HepG2 (cell line): ENCODE data around the gene GPRASP2. TPM values are rescaled to one million over a fixed set of nuclear protein-coding genes. Genes with fewer than 3 reads are reported as not detected.

Experiments
- ATAC-seq: fragments of 200-7000 bp; cut with Tn5 transposase; 3 replicates; pipeline ENCODE4 v1.9.1; 2020; ENCODE audit warnings: mild to moderate bottlenecking, moderate library complexity
- BruUV-seq: library from RNA; stranded (reverse); fragments of 400-500 nt; replicated peaks from 2 replicates; lab custom pipeline; 2021; lab: Mats Ljungman, UMichigan
- CTCF ChIA-PET: fragments of 300-600 bp; formaldehyde crosslinking; extraction: SDS; loops from one replicate; lab custom pipeline; 2021; ENCODE audit warnings: low total read pairs, inconsistent platforms, low intra/inter-chr PET ratio; lab: Yijun Ruan, JAX
- POLR2A ChIA-PET: fragments of 350-600 bp; sonication (Branson Sonifier 250); formaldehyde crosslinking; loops from one replicate; lab custom pipeline; 2020; ENCODE audit warnings: antibody characterized with exemption, inconsistent platforms; lab: Yijun Ruan, JAX
- DNase-seq: peaks from one replicate; pipeline ENCODE4 v3.0.0-alpha.2; 2015; ENCODE audit warnings: low spot score
- FAIRE-seq: peaks from 3 replicates; lab custom pipeline; 2011; peaks lifted over from hg19 to GRCh38; lab: Jason Lieb, UNC
- H2AFZ ChIP-seq: one replicate; pipeline ENCODE4 v1.6.1; 2011; ENCODE audit warnings: low read length, inconsistent platforms
- H3K27ac ChIP-seq: fragments of 300-600 bp; 3 replicates; pipeline ENCODE4 v1.8.0; 2011; ENCODE audit warnings: mixed run types, mild to moderate bottlenecking, mixed read lengths, low read length, inconsistent platforms; ENCODE audit not compliant: insufficient read depth; ENCODE audit errors: extremely low read length
- H3K27me3 ChIP-seq, 2 experiments: fragments of 200-600 bp in 1 of 2; 2 replicates in 1 of 2; 3 replicates in 1 of 2; pipeline versions ENCODE4 v1.6.0 to v1.8.0; 2011; ENCODE audit warnings: low read length in 2 of 2, mild to moderate bottlenecking in 2 of 2, moderate library complexity in 2 of 2, inconsistent platforms in 1 of 2; ENCODE audit not compliant: insufficient read depth in 2 of 2, control insufficient read depth in 1 of 2
- H3K36me3 ChIP-seq, 2 experiments: fragments of 200-600 bp in 1 of 2; replicated peaks in 1 of 2; 2 replicates in 1 of 2; 3 replicates in 1 of 2; pipeline versions ENCODE4 v1.5.1 to v1.8.0; 2011; ENCODE audit warnings: low read length in 2 of 2, inconsistent platforms in 1 of 2; ENCODE audit not compliant: insufficient read depth in 2 of 2, control insufficient read depth in 1 of 2
- H3K4me1 ChIP-seq: 2 replicates; pipeline ENCODE4 v1.5.1; 2012; ENCODE audit warnings: low read length, inconsistent platforms; ENCODE audit not compliant: insufficient read depth
- H3K4me2 ChIP-seq: 2 replicates; pipeline ENCODE4 v1.6.0; 2011; ENCODE audit warnings: low read depth, low read length, inconsistent platforms
- H3K4me3 ChIP-seq, 3 experiments: fragments of 200-600 bp in 1 of 3; sonication (generic), shearing (Covaris generic) in 1 of 3; replicated peaks in 1 of 3; 2 replicates each; pipeline ENCODE4 v1.5.1; 2011 to 2016; ENCODE audit warnings: low read length in 3 of 3, inconsistent platforms in 2 of 3, low read depth in 2 of 3, mild to moderate bottlenecking in 2 of 3, control low read depth in 1 of 3, mixed read lengths in 1 of 3; ENCODE audit not compliant: insufficient read depth in 1 of 3
- H3K79me2 ChIP-seq: one replicate; pipeline ENCODE4 v1.6.1; 2011; ENCODE audit warnings: low read length, inconsistent platforms; ENCODE audit not compliant: insufficient read depth
- H3K9ac ChIP-seq: 2 replicates; pipeline ENCODE4 v1.6.0; 2011; ENCODE audit warnings: mild to moderate bottlenecking, low read depth, low read length, inconsistent platforms; ENCODE audit not compliant: insufficient read depth
- H3K9me3 ChIP-seq: 2 replicates; pipeline ENCODE4 v1.5.1; 2012; ENCODE audit warnings: mild to moderate bottlenecking, low read length
- H4K20me1 ChIP-seq: 2 replicates; pipeline ENCODE4 v1.6.0; 2011; ENCODE audit warnings: inconsistent platforms, mild to moderate bottlenecking, low read length, moderate library complexity; ENCODE audit not compliant: insufficient read depth
- AKAP8 ChIP-seq: sonication (generic); formaldehyde crosslinking; IDR thresholded peaks from 2 replicates; pipeline ENCODE4 v1.5.1; 2020; ENCODE audit warnings: mild to moderate bottlenecking, missing genetic modification reagents
- ARID5B ChIP-seq: IDR thresholded peaks from 2 replicates; pipeline ENCODE4 v1.4.0; 2020; ENCODE audit warnings: mild to moderate bottlenecking, missing genetic modification reagents
- CC2D1A ChIP-seq: sonication (generic); formaldehyde crosslinking; IDR thresholded peaks from 2 replicates; pipeline ENCODE4 v1.8.1; 2023; ENCODE audit warnings: mild to moderate bottlenecking, missing genetic modification reagents
- KDM5B ChIP-seq: sonication (generic); formaldehyde crosslinking; IDR thresholded peaks from 2 replicates; pipeline ENCODE4 v1.4.0; 2020; ENCODE audit warnings: missing genetic modification reagents, mild to moderate bottlenecking, borderline replicate concordance
- MTF2 ChIP-seq: sonication (generic); formaldehyde crosslinking; IDR thresholded peaks from 2 replicates; pipeline ENCODE4 v1.5.0; 2020; ENCODE audit warnings: missing genetic modification reagents, borderline replicate concordance
- PPARG ChIP-seq: conservative IDR thresholded peaks from 2 replicates; pipeline ENCODE4 v1.6.1; 2016; ENCODE audit warnings: missing biosample characterization, missing genetic modification reagents
- RFX1 ChIP-seq: fragments of 450-650 bp; IDR thresholded peaks from 2 replicates; pipeline ENCODE4 v1.6.1; 2017
- SMARCC2 ChIP-seq: fragments of 450-650 bp; IDR thresholded peaks from 2 replicates; pipeline ENCODE4 v1.6.1; 2017; ENCODE audit warnings: antibody characterized with exemption, mild to moderate bottlenecking
- SRSF1 ChIP-seq: fragments of 200-400 bp; formaldehyde crosslinking; optimal IDR thresholded peaks from 2 replicates; pipeline ENCODE3; 2017; ENCODE audit warnings: mild to moderate bottlenecking, low read depth, low read length, moderate library complexity
- ZMYM2 ChIP-seq: sonication (generic); formaldehyde crosslinking; IDR thresholded peaks from 2 replicates; pipeline ENCODE4 v1.8.0; 2022; ENCODE audit warnings: mild to moderate bottlenecking, missing genetic modification reagents
- ZNF362 ChIP-seq: sonication (generic); formaldehyde crosslinking; IDR thresholded peaks from 2 replicates; pipeline ENCODE4 v1.4.0; 2020; ENCODE audit warnings: missing genetic modification reagents, mild to moderate bottlenecking, borderline replicate concordance
- ZNF670 ChIP-seq: sonication (generic); formaldehyde crosslinking; IDR thresholded peaks from 2 replicates; pipeline ENCODE4 v1.8.0; 2022; ENCODE audit warnings: mild to moderate bottlenecking, missing genetic modification reagents, borderline replicate concordance
- ZNF879 ChIP-seq: sonication (generic); formaldehyde crosslinking; IDR thresholded peaks from 2 replicates; pipeline ENCODE4 v1.8.1; 2023; ENCODE audit warnings: missing genetic modification reagents
- WGBS: methylation state at CpG from one replicate; pipeline ENCODE4 v1.1.6; 2017; ENCODE audit warnings: low lambda C conversion rate; 5-methylcytosine and 5-hydroxymethylcytosine counted together
- in situ Hi-C: cut with HindIII; loops from 2 replicates; pipeline ENCODE4 v1.10.0; 2017; ENCODE audit warnings: low pct_unique_long_range_greater_than_20kb; ENCODE audit not compliant: extremely low pct_ligation_motif_present
- intact Hi-C: fragments of 100-400 bp; cut with micrococcal nuclease; formaldehyde crosslinking; loops from one replicate; pipeline ENCODE4 v1.10.0; 2022; ENCODE audit not compliant: unreplicated experiment
- polyA plus RNA-seq, 8 experiments: library from polyadenylated mRNA; depleted of rRNA in 3 of 8; stranded (reverse) in 7 of 8; unstranded in 1 of 8; fragments of >200 nt; fragmentation: Illumina TruSeq in 4 of 8; extraction: Trizol in 4 of 8; gene quantifications; 2 replicates each; pipeline versions ENCODE4 v1.2.1 to v1.2.3, GENCODE V29; 2011 to 2016; ENCODE audit warnings: low read depth in 4 of 8, missing spikeins in 1 of 8, mixed read lengths in 1 of 8; ENCODE audit not compliant: insufficient read depth in 1 of 8
- total RNA-seq, 5 experiments: library from RNA; depleted of rRNA; stranded (reverse); fragments of >200 nt; fragmentation: Illumina TruSeq; extraction: Trizol; gene quantifications; 2 replicates each; pipeline ENCODE4 v1.2.3, GENCODE V29; 2016; ENCODE audit warnings: low read depth in 1 of 5
- TF ChIP-seq, protein P1 (sequence below): sonication (generic); formaldehyde crosslinking; IDR thresholded peaks from 2 replicates; pipeline ENCODE4 v1.8.0; 2022; ENCODE audit warnings: low read depth, missing genetic modification reagents

Gene GPRASP2
- total and polyA plus RNA-seq, 2 of the 13 experiments (the other 11 are each of a cell fraction or from before 2014, with no cell fraction given), result 0.55 to 1.3 TPM

DNA sequence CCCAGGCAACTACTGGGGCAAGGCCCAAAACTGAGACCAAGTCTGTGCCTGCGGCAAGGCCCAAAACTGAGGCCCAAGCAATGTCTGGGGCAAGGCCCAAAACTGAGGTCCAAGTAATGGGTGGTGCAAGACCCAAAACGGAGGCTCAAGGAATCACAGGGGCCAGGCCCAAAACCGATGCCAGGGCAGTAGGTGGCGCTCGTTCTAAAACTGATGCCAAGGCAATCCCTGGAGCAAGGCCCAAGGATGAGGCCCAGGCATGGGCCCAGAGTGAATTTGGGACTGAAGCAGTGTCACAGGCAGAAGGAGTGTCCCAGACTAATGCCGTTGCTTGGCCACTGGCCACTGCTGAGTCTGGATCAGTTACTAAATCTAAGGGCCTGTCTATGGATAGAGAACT, 2.7 kb downstream of the GPRASP2 start:
- Histone ChIP-seq H3K9ac (no peak overlapping the region), H4K20me1 (no peaks in the 10 kb centered on the region), H3K27ac (no peak overlapping the region), H3K36me3 (no peaks in the 10 kb centered on the region), H3K27me3 (no peaks in the 10 kb centered on the region), H3K4me2 (no peak overlapping the region), H3K4me1 (no peaks in the 10 kb centered on the region), H3K9me3 (no peaks in the 10 kb centered on the region), H2AFZ (no peak overlapping the region), H3K79me2 (no peaks in the 10 kb centered on the region), H3K4me3 (no peak overlapping the region)
- CTCF ChIA-PET, result no interaction called here
- intact Hi-C loops, result no loop called here
- no peak for FAIRE-seq
- DNase-seq, result no peak
- in situ Hi-C loops, result no loop called here
- no CpG with 5 or more reads among the region's 6 CpGs for WGBS
- no TSS peak for BruUV-seq
- TF ChIP-seq AKAP8 (CRISPR knock-in tag) (no peak), KDM5B (CRISPR knock-in tag) (no peak)
- POLR2A ChIA-PET, result no interaction called here
- no peak for ATAC-seq

DNA sequence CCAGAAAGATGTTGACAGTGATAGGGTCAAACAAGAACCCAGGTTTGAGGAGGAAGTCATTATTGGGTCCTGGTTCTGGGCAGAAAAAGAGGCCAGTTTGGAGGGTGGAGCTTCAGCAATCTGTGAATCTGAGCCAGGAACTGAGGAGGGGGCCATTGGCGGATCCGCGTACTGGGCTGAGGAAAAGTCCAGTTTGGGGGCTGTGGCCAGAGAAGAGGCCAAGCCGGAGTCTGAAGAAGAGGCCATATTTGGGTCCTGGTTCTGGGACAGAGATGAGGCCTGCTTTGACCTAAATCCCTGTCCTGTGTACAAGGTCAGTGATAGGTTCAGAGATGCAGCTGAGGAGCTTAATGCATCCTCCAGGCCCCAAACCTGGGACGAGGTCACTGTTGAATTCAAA, 3.7 kb downstream of the GPRASP2 start:
- Histone ChIP-seq H3K79me2 (no peaks in the 10 kb centered on the region), H3K27ac (no peak overlapping the region), H3K36me3 (no peaks in the 10 kb centered on the region), H3K27me3 (no peaks in the 10 kb centered on the region), H3K4me3 (no peak overlapping the region), H3K4me1 (no peaks in the 10 kb centered on the region), H3K4me2 (no peak overlapping the region), H2AFZ (no peak overlapping the region), H3K9me3 (no peaks in the 10 kb centered on the region), H3K9ac (no peak overlapping the region), H4K20me1 (no peaks in the 10 kb centered on the region)
- intact Hi-C loops, result no loop called here
- POLR2A ChIA-PET, result no interaction called here
- DNase-seq (no peak), FAIRE-seq (no peak), ATAC-seq (no peak)
- WGBS, result 96% methylated on average over 4 of the region's 5 CpGs
- CTCF ChIA-PET, result no interaction called here
- no TSS peak for BruUV-seq
- in situ Hi-C loops, result no loop called here
- TF ChIP-seq, protein P1, sequence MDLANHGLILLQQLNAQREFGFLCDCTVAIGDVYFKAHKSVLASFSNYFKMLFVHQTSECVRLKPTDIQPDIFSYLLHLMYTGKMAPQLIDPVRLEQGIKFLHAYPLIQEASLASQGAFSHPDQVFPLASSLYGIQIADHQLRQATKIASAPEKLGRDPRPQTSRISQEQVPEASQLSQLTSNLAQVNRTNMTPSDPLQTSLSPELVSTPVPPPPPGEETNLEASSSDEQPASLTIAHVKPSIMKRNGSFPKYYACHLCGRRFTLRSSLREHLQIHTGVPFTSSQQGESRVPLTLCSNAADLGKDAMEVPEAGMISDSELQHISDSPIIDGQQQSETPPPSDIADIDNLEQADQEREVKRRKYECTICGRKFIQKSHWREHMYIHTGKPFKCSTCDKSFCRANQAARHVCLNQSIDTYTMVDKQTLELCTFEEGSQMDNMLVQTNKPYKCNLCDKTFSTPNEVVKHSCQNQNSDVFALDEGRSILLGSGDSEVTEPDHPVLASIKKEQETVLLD (CRISPR knock-in tag), result no peak
- no peak for TF ChIP-seq RFX1
- no peak for TF ChIP-seq ZNF879 (CRISPR knock-in tag)
- TF ChIP-seq CC2D1A (CRISPR knock-in tag), result no peak
- TF ChIP-seq ZNF670, result no peak
- no peak for TF ChIP-seq ZMYM2
- no peak for TF ChIP-seq ARID5B (CRISPR knock-in tag)
- TF ChIP-seq ZNF362 (CRISPR knock-in tag), result no peak
- TF ChIP-seq PPARG (CRISPR knock-in tag), result no peak
- no peak for TF ChIP-seq SMARCC2
- no peak for TF ChIP-seq SRSF1
- no peak for TF ChIP-seq MTF2 (CRISPR knock-in tag)
